Coronary artery (tissue), 2 donors: Measurements from ENCODE around the gene MBD3L4.

Experiments used
- DNase-seq: peaks from one replicate; pipeline ENCODE4 v3.0.0-alpha.2; 2017; ENCODE audit warnings: low spot score
- H3K27ac ChIP-seq, 2 donors: fragments of 200-600 bp; sonication (generic); one replicate each; pipeline ENCODE4 v1.5.1; 2016 to 2019
- H3K4me3 ChIP-seq: fragments of 200-600 bp; sonication (generic); 2 replicates; pipeline ENCODE4 v1.5.1; 2016; ENCODE audit warnings: mild to moderate bottlenecking, moderate library complexity
- CTCF ChIP-seq: fragments of 200-600 bp; sonication (generic); IDR thresholded peaks from one replicate; pipeline ENCODE4 v1.5.1; 2019; ENCODE audit warnings: antibody characterized with exemption

Gene MBD3L4

GRCh38 chr19:6997679-6998445 is 42.1 kb downstream of the MBD3L4 start:
- Histone ChIP-seq H3K4me3 (no peak overlapping the region), H3K27ac (no peak overlapping the region)
- no peak for TF ChIP-seq CTCF
- DNase-seq: no peak

GRCh38 chr19:6996810-6997209 is 43.2 kb downstream of the MBD3L4 start:
- DNase-seq: no peak
- Histone ChIP-seq H3K27ac (no peak overlapping the region), H3K4me3 (no peak overlapping the region)
- TF ChIP-seq CTCF: no peak

GRCh38 chr19:6995054-6995453 is 44.9 kb downstream of the MBD3L4 start:
- Histone ChIP-seq H3K27ac (no peak overlapping the region), H3K4me3 (no peak overlapping the region)
- TF ChIP-seq CTCF: no peak
- no peak for DNase-seq

DNA sequence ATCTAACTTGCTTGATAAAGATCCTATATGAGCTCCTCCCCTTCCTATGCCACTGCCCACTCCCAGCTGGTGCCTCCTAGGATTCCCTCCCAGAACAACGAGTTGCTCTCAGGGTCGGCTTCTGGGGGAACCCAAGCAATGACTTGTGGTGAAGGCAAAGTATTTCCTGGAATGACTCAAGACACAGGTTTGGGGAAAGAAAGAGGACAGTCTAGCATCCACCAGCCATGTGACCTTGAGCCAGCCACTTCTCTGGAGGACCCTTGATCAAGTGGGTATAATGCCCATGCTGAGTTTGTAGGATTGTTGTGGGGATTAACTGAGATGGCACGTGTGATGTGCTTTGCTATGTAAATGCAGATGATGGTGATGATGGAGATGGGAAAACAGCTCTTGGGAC is 51.7 kb downstream of the MBD3L4 start:
- DNase-seq: no peak
- Histone ChIP-seq H3K27ac (no peak overlapping the region), H3K4me3 (no peak overlapping the region)
- TF ChIP-seq CTCF: no peak

- Histone ChIP-seq H3K4me3 (no peak overlapping the region), H3K27ac (no peak overlapping the region)
- no peak for DNase-seq
- TF ChIP-seq CTCF: no peak
Observed at GRCh38 chr19:6987850-6988249, 52.1 kb downstream of the MBD3L4 start.
